SK-N-SH treated with all-trans-retinoic acid at 6 μM for 48 hours (cell line): Measurements from ENCODE around the gene RND3.

Experiments used
- ESRRG ChIP-seq: fragments of 250-450 bp; sonication (Bioruptor Pico); IDR thresholded peaks from 2 replicates; pipeline ENCODE4 v1.6.1; 2021; ENCODE audit warnings: mild to moderate bottlenecking
- SNAI2 ChIP-seq: fragments of 250-450 bp; sonication (Bioruptor Pico); IDR thresholded peaks from 2 replicates; pipeline ENCODE4 v1.5.0; 2020; ENCODE audit warnings: mild to moderate bottlenecking, moderate library complexity
- ZNF70 ChIP-seq: fragments of 450-650 bp; formaldehyde crosslinking; IDR thresholded peaks from 2 replicates; pipeline ENCODE4 v1.5.0; 2020; ENCODE audit warnings: mild to moderate bottlenecking, moderate library complexity
- TF ChIP-seq, protein P1 (sequence below): fragments of 250-450 bp; sonication (Bioruptor Pico); IDR thresholded peaks from 2 replicates; pipeline ENCODE4 v1.8.0; 2020; ENCODE audit warnings: mild to moderate bottlenecking, moderate library complexity, borderline replicate concordance
- TF ChIP-seq, protein P2 (sequence below): fragments of 250-450 bp; sonication (Bioruptor Pico); IDR thresholded peaks from 2 replicates; pipeline ENCODE4 v1.5.1; 2020; ENCODE audit warnings: low read depth, mild to moderate bottlenecking, moderate library complexity

- TF ChIP-seq, protein P1, sequence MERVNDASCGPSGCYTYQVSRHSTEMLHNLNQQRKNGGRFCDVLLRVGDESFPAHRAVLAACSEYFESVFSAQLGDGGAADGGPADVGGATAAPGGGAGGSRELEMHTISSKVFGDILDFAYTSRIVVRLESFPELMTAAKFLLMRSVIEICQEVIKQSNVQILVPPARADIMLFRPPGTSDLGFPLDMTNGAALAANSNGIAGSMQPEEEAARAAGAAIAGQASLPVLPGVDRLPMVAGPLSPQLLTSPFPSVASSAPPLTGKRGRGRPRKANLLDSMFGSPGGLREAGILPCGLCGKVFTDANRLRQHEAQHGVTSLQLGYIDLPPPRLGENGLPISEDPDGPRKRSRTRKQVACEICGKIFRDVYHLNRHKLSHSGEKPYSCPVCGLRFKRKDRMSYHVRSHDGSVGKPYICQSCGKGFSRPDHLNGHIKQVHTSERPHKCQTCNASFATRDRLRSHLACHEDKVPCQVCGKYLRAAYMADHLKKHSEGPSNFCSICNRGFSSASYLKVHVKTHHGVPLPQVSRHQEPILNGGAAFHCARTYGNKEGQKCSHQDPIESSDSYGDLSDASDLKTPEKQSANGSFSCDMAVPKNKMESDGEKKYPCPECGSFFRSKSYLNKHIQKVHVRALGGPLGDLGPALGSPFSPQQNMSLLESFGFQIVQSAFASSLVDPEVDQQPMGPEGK (CRISPR knock-in tag), result no peak
- TF ChIP-seq ZNF70 (CRISPR knock-in tag) (no peak), SNAI2 (no peak), ESRRG (no peak)
- TF ChIP-seq, protein P2, sequence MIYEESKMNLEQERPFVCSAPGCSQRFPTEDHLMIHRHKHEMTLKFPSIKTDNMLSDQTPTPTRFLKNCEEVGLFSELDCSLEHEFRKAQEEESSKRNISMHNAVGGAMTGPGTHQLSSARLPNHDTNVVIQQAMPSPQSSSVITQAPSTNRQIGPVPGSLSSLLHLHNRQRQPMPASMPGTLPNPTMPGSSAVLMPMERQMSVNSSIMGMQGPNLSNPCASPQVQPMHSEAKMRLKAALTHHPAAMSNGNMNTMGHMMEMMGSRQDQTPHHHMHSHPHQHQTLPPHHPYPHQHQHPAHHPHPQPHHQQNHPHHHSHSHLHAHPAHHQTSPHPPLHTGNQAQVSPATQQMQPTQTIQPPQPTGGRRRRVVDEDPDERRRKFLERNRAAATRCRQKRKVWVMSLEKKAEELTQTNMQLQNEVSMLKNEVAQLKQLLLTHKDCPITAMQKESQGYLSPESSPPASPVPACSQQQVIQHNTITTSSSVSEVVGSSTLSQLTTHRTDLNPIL (CRISPR knock-in tag), result no peak
These were observed 62.1 kb downstream of the RND3 start for GRCh38 chr2:150425121-150425955.
